HG03045 (cell line): ENCODE data around the gene ITSN1.
A peak's percentile ranks its signal among the peaks of the same experiment; 100 is the strongest.
"Not testable (repeated sequence)": the region's sequence is repeated elsewhere in the genome, so short reads cannot be mapped to it uniquely, and the experiment has no call there.

Experiments used
- ATAC-seq: cut with Tn5 transposase; IDR thresholded peaks from one replicate; pipeline ENCODE4 v1.9.1; 2021; ENCODE audit warnings: mild to moderate bottlenecking, moderate library complexity; ENCODE audit not compliant: unreplicated experiment

Gene ITSN1

DNA sequence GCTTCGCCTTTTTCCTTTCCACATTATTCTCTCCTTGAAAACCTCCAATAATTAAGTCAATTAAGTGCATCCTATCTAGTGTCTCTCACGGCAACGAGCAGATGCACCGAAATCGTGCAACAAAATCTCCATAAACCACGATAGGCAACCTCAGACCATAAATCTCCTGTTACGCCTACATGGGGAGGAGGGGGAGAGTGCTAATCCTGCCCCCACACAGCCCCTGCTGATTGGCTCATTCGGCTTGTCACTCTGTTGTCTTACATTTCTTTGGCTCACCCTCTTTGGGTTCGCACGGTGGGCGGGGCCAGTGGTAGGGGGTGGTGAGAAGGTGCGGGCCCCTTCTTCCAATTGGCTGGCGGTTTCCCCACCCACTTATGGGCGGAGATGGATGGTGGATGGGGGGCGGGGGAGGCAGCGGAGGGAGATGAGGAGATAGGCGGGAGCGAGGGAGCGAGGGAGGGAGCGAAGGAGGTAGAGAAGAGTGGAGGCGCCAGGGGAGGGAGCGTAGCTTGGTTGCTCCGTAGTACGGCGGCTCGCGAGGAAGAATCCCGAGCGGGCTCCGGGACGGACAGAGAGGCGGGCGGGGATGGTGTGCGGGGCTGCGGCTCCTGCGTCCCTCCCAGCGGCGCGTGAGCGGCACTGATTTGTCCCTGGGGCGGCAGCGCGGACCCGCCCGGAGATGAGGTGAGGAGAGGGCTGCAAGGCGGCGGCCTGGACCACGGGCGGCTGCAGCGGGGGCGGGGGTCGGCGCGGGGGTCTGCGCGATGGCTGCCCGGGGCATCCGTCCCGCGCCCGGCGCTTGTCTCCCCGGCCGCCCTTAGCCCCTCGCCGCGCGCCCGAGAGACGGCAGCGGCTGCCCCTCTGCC, at the start of gene ITSN1:
Gene ITSN1 (plus strand): TSS at position 475 of the 869 bp plus-strand sequence. CDS start 76,328 bp downstream, outside the sequence.
- peak; percentile 86 for ATAC-seq

DNA sequence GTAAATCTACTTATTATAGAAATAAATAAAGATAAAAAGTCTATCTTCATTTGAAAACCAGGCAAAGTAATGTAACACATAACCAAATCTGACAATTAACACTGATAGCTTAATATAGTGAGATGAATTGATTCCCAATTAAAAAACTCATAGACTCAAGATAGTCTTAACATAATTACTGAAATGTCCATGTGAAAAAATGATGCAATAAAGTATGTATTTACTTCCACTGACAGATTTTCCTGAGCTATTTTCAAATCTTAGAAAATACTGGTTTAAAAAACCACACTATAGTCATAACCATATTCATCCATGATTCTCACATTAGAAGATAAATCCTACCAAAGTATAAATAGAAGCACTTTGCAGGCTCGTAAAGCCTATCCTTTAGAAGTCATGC, 44.2 kb upstream of the ITSN1 start:
- ATAC-seq: no peak

DNA sequence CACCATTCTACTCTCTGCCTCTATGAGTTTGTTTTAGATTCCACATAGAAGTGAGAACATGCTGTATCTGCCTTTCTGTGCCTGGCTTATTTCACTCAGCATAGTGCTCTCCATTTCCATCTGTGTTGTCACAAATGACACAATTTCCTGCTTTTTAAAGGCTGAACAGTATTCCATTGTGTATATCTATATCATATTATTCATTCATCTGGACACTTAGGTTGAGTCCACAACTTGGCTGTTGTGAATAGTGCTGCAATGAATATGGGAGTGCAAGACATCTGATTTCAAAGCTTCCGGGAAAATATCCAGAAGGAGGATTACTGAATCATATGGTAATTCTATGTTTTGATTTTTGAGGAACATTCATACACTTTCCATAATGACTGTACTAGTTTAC, 33.7 kb upstream of the ITSN1 start:
- no peak for ATAC-seq

DNA sequence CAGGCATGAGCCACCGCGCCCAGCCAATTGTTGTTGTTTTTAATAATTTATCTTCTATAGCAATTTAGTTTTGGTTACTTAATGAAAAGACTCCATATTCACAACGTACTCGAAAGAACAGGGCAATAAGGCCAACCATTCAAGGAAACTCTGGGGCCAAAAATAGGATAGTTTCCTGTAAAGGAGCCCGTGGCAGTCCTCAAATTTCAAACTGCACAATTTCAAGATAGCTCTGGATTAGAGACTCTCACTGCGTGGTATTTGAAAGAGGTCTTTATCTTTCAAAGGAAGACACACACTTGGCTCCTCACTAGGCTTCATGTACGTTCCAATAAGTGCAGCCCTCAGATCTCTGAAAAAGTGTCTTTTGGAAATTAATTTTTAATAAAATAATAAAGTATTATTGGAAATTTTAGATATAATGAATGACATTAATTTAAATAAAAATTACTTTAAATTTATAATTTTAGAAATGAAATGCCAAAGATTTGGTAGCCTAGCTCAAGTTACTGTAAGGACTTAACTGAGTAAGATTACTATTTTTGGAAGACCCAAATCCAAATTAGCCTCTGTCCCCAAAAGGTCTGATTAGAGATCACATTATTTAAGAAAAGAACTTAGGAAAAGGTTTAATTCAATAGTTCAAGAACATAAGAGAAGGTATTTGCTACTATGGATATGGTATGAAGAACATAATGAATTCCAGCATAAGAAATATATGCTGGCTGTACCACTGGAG, 31.1 kb upstream of the ITSN1 start:
- no peak for ATAC-seq

DNA sequence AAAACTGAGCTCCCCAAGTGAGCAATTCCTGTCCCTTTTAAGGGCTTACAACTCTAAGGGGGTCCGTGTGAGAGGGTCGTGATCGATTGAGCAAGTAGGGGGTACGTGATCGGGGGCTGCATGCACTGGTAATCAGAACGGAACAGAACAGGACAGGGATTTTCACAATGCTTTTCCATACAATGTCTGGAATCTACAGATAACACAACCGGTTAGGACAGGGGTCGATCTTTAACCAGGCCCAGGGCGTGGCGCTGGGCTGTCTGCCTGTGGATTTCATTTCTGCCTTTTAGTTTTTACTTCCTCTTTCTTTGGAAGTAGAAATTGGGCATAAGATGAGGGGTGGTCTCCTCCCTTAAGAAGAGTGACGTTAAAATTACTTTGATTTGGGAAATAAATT, 24.7 kb upstream of the ITSN1 start:
- not testable (repeated sequence) for ATAC-seq

DNA sequence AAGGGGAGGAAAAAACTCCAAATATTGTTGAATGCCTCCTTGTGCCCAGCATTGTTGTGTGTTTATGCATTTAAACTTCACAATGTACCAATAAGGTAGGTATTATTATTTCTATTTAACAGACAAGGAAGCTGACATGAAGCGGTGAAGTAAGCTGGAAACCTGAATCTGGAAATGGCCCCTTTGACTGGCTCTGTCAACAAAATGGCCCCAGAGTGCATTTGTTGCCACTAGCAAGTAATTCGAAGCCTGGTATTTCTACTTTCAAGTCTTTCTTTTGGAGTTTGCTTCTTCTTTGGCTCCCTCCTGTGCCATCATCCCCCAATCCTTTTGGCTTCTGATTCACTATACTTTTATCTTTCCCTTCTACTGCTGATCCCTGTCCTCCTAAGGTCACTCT, 23.9 kb upstream of the ITSN1 start:
- no peak for ATAC-seq

DNA sequence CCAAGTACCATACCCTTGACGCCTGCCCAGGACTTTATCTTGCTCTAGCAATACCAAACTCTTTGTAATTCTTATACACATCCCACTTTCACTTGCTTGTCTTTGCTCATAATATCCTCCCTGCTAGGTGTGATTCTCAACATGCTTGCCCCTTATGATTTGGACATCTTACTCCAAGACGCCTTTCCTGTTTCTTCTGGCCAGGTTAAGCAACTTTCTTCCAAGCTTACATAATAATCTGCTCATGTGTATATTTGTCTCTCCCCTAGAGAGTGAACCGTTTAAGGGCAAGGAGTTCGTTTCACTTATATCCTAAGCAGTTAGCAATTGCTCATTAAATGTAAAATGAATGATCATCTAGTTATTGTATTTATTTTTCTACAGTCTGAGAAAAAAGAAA, 22.6 kb upstream of the ITSN1 start:
- no peak for ATAC-seq

DNA sequence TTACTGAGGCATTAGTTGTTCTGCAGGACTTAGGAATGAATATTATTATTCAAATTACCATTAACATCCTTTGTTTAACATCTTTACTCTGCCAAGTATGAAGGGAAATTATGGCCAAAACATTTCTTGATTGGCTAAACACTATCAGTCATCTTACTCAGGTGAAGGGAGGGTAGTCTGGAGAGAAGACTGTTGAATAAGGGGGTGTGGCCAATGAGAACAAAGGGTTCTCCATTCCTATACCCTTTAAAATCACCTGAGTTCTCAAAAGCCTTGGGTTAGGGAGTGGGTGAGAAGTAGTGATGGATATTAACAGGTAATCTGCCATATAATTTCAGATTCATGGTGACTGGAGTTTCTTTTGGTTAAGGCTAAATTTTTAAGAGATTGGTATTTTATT, 20.0 kb upstream of the ITSN1 start:
- no peak for ATAC-seq

DNA sequence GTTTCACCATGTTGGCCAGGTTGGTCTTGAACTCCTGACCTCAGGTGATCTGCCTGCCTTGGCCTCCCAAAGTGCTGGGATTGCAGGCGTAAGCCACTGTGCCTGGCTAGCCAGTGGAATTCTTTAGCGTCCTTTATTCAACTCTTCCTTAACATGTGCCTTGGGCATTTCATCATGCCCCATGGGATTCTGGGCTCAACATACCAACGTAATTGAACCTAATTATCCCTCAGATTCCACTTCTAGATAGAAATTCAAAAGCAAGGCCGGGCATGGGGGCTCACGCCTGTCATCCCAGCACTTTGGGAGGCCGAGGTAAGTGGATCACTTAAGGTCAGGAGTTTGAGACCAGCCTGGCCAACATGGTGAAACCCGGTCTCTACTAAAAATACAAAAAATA, 16.1 kb upstream of the ITSN1 start:
- ATAC-seq: not testable (repeated sequence)

DNA sequence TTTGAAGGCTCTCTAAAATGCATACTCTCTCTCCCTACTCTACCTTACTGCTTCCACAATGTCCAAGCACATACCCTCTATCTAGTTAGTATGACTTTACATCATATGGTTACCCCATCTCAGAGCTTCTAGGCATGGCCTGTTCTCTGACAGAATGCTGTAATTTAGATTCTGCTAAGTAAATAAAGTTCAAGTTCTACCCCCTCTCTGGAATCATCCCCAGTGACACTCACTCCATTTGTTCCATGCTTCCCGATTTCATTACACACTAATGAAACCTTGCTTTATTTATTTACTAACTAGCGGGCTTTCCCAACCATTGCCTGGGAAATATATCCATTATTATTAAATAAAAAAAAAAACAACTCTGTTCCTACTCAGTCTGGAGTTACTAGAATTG, 8.0 kb upstream of the ITSN1 start:
- ATAC-seq: no peak

DNA sequence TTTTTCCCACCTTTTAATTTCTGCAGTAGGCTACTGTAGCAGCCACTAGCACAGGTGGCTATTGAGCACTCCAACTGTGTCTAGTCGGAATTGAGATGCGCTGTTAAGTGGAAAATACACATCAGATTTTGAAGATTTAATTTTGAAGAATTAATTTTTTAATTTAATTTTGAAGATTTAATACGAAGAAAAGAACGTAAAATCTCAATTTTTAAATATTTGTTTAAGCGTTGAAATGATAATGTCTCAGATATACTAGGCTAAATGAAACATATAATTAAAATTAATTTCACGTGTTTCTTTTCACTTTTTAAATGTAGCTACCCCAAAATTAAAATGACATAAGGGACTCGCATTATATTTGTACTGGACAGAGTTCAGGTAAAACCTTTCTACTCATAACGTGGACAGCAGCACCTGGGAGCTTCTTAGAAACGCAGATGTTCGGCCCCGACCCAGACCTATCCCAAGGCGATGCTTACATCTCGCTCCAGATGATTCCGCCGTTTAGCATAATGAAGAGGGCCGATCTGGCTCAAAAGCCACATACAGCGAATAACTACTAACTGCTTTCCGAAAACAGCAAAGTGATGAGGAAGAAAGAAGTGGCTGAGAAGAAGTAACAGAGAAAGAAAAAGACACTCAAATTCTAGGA, 1.5 kb upstream of the ITSN1 start:
- ATAC-seq: no peak

DNA sequence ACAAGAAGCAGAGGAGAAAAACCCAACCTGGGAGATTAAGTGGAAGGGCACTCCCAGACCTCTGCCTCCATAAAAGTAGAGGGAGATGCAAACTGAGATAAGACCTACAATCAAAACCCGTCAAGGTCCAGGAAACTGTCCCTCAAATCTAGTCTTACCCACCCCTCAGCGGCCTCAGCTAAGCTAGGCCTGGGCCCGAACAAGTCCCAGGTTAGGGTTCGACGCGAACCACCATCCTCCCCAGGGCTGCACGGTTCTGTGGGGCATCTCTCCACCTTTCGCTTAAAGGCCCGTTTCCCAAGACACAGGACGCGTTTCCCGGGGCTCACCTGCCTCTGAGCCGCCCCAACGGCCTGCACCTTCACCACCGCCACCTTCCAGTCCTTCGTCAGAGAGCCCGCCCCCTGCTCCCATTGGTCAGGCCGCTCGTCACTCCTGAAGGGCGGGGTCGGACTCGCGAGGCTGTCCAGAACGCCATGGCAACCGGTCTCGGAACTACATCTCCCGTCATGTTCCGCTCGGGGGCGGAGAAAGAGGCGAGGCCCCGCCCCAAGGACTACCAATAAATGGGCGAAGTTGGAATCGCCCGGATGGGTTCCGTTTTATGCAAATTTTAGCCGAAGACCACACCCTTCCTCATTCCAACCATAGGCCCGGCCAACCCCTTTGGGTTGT, 812 bp upstream of the ITSN1 start, which contains the start of gene CRYZL1:
Gene CRYZL1 (minus strand): TSS at position 390 of the 675 bp plus-strand sequence. CDS start 10,190 bp downstream, outside the sequence.
- ATAC-seq: peak; percentile 86

DNA sequence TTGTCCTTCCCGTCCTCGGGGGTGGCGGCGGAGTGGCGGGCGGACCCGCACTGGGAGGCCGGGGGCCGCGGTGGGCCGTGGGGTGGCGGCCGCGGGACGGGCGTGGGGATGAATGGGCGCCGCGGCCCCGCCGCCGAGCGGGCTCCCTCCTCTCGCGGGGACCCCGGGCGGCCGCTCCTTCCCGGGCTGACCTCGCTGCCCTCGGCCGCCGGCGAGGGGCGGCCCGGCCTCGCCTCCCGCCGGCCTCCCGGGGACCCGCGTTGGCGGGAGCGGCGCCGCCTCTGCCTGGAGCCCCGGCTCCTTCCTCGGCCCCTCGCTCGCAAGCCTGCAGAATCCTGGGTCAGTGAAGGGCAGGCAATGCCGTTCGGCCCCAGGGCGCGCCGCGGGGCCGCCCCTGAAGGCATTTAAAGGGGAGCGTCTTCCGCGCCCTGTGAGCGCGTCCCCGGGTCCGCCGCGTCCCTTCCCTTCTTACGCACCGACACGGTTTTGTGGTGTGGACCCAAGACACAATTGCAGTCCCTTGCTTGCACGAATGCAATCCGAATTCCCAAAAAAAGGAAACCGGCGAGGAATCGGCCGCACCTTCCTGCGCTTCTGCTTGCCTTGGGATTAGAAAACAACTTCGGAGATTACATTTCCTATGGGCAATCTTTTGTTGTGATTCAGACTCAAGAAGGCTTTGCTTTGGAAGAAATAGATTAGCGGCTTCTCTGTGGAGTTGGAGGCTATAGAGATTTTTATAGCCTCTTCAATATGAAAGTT, 776 bp downstream of the ITSN1 start:
- ATAC-seq: no peak

DNA sequence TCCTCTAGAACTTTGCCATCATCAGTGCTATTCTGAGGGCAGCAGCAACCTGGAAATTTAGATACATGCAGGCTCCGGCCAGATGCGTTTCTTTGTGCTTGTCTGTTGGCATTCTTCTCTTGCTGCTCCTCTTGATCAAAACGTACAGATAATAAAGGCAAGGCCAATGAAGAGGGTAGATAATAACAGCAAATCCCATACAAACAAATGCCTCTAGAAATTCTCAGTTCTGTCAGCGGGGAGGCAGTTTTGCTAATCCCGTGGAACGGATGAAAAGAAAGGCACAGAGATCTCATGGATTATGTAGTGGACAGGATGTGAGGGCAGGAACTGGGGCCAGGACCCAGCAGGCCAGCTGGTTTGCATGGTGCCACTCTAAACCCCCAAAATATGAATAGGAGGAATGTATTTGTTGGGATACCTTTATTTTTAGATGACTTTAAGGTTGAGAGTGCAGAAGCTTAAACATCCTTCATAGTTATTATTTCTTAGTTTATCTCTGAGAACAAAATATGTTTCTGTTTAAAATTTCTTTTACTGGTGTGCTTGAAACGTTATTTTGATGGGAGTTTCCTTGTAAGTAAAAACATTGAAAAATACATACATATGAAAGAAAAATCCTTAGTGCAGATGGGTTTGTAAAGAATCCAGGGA, 1.5 kb downstream of the ITSN1 start:
- ATAC-seq: no peak

DNA sequence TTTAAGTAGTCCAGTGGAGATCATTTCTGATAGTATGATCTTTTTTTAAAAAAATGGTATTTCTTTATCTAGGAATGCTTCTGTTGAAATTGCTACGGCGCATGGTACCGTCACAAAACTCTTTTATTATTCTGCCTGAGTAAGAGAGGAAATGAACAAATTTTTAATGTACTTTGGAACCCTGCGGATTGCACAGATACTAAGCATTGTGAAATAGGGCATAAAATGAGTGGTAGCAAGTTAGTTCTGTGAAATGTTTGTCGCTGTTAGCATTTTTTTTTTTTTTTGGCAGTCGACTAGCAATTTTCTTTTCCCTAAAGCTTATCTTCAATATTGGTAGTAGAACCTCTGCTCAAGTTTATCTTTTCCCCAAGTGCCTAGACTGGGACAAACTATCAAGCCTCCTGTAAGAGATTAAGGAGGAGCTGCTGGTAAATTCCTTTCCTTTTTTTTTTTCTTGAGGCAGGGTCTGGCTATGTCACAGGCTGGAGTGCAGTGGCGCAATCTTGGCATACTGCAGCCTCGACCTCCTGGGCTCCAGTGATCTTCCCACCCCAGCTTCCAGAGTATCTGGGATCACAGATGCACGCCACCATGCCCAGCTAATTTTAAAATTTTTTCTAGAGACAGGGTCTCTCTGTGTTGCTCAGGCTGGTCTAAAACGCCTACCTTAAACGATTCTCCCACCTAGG, 2.2 kb downstream of the ITSN1 start:
- no peak for ATAC-seq

DNA sequence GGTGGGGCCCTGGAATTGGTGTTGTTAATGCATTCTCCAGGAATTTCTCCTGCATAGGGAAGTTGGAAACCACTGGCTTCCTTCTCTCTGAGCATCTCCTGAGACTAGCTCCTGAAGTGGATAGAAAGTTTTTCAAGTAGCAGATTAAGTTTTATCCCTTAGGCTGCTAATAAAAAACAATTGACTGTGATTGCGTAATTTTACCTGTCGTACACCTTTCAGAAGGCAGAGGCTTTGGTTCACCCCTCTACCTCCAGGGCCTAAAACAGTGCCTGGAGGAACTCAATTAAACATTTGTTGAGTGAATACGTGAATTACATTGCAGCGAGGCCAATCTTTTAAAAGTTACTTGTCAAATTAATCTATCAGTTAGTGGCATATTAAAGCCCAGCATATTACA, 3.4 kb downstream of the ITSN1 start:
- no peak for ATAC-seq

DNA sequence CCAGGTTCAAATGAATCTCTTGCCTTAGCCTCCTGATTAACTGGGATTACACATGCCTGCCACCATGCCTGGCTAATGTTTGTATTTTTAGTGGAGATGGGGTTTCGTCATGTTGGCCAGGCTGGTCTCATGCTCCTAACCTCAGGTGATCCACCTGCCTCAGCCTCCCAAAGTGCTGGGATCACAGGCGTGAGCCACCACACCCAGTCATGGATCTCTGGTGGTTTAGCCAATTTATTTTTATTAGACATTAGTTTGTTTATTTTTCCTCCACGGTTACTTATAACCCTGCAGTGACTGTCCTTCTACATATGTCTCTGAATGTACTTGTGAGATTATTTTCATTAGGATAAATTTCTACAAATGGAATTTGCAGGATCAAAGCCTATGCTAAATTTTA, 5.3 kb downstream of the ITSN1 start:
- no peak for ATAC-seq

DNA sequence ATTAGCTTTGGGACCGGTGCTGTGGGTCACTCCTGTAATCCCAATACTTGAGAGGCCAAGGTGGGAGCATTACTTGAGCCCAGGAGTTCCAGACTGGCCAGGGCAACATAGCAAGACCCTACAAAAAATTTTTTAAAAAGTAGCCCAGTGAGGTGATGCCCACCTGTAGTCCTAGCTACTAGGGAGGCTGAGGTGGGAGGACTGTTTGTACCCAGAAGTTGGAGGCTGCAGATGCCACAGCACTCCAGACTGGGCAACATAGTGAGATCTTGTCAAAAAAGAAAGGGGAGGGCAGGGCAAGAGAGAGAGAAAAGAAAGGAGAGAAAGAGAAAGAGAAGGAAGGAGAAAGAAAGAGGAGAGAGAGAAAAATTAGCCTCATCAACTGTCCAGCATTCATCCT, 6.3 kb downstream of the ITSN1 start:
- ATAC-seq: no peak

DNA sequence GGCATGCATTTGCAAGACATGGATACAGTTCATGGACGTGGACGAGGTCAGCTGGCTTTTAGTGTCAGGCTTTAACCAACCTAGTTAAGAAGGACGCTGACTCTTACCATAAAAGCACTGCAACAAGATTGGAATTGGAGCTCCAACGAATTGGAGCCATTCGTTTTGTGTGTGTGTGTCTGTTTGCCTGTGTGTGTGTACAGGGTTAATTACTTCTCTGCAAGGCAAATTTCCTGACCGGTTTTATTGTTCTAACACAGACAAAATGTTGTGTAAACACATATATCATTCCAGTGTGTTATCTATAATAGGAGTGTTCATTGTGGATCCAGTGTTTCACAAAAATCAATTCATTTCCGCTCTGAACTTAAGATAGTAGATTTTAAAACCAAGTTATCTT, 7.9 kb downstream of the ITSN1 start:
- no peak for ATAC-seq
